PC-3 (cell line): ENCODE measurements around the gene COL13A1. TPM values are rescaled to one million over a fixed set of nuclear protein-coding genes. Genes with fewer than 3 reads are reported as not detected.

Experiments used
- ATAC-seq: fragments of 200-7000 bp; cut with Tn5 transposase; 2 replicates; pipeline ENCODE4 v1.9.1; 2020; ENCODE audit warnings: mild to moderate bottlenecking, moderate library complexity
- BruUV-seq: library from RNA; stranded (reverse); fragments of 400-500 nt; replicated peaks from 2 replicates; lab custom pipeline; 2021; lab: Mats Ljungman, UMichigan
- CTCF ChIA-PET: fragments of 300-600 bp; sonication (Branson Sonifier 250); formaldehyde crosslinking; loops from one replicate; lab custom pipeline; 2022; ENCODE audit warnings: antibody characterized with exemption; lab: Charles Lee
- POLR2A ChIA-PET: fragments of 300-600 bp; sonication (Branson Sonifier 250); formaldehyde crosslinking; loops from one replicate; lab custom pipeline; 2022; ENCODE audit warnings: antibody characterized with exemption; ENCODE audit not compliant: unreplicated experiment; lab: Charles Lee
- DNase-seq: peaks from one replicate; pipeline ENCODE4 v3.0.0-alpha.2; 2015
- H2AFZ ChIP-seq: fragments of 300-600 bp; sonication (generic); 2 replicates; pipeline ENCODE4 v1.6.0; 2016; ENCODE audit warnings: antibody characterized with exemption, low read length
- H3F3A ChIP-seq: fragments of 300-600 bp; sonication (generic); one replicate; pipeline ENCODE4 v1.6.0; 2017; ENCODE audit warnings: antibody characterized with exemption, low read length, control low read depth, mild to moderate bottlenecking; ENCODE audit not compliant: unreplicated experiment
- H3K27ac ChIP-seq: fragments of 300-600 bp; sonication (generic); 2 replicates; pipeline ENCODE4 v1.5.1; 2016; ENCODE audit warnings: mild to moderate bottlenecking, low read length
- H3K27me3 ChIP-seq: fragments of 300-600 bp; sonication (generic); 2 replicates; pipeline ENCODE4 v1.6.1; 2016; ENCODE audit warnings: low read length, mixed read lengths
- H3K36me3 ChIP-seq: fragments of 300-600 bp; sonication (generic); 2 replicates; pipeline ENCODE4 v1.6.1; 2016; ENCODE audit warnings: low read depth, mixed run types, low read length, mixed read lengths
- H3K4me1 ChIP-seq: fragments of 300-600 bp; sonication (generic); 2 replicates; pipeline ENCODE4 v1.5.1; 2016; ENCODE audit warnings: low read length; ENCODE audit not compliant: insufficient read depth
- H3K4me2 ChIP-seq: fragments of 300-600 bp; sonication (generic); 2 replicates; pipeline ENCODE4 v1.6.0; 2016; ENCODE audit warnings: low read length
- H3K4me3 ChIP-seq: fragments of 300-600 bp; sonication (generic); 2 replicates; pipeline ENCODE4 v1.5.1; 2016; ENCODE audit warnings: mild to moderate bottlenecking, low read length, mixed read lengths
- H3K79me2 ChIP-seq: fragments of 300-600 bp; sonication (generic); 2 replicates; pipeline ENCODE4 v1.6.1; 2017; ENCODE audit warnings: low read length, mixed read lengths
- H3K9ac ChIP-seq: fragments of 300-600 bp; sonication (generic); 2 replicates; pipeline ENCODE4 v1.6.0; 2016; ENCODE audit warnings: mild to moderate bottlenecking, low read length
- H3K9me2 ChIP-seq: fragments of 300-600 bp; sonication (generic); replicated peaks from 2 replicates; pipeline ENCODE4 v1.6.1; 2016; ENCODE audit warnings: mixed run types, low read length, mixed read lengths
- H3K9me3 ChIP-seq: fragments of 300-600 bp; sonication (generic); 2 replicates; pipeline ENCODE4 v1.6.1; 2016; ENCODE audit warnings: low read length, mixed read lengths
- H4K20me1 ChIP-seq: fragments of 300-600 bp; sonication (generic); 2 replicates; pipeline ENCODE4 v1.6.1; 2016; ENCODE audit warnings: low read length, mixed read lengths
- CTCF ChIP-seq: fragments of 300-600 bp; sonication (generic); conservative IDR thresholded peaks from 2 replicates; pipeline ENCODE4 v1.5.1; 2017; ENCODE audit warnings: antibody characterized with exemption, low read depth, mild to moderate bottlenecking, low read length
- EZH2 ChIP-seq: fragments of 300-600 bp; sonication (generic); IDR thresholded peaks from one replicate; pipeline ENCODE4 v1.6.1; 2017; ENCODE audit warnings: antibody characterized with exemption, mild to moderate bottlenecking, low read length; ENCODE audit not compliant: unreplicated experiment
- EZH2phosphoT487 ChIP-seq: fragments of 300-600 bp; sonication (generic); IDR thresholded peaks from 2 replicates; pipeline ENCODE4 v1.6.1; 2018; ENCODE audit warnings: mild to moderate bottlenecking, antibody characterized with exemption, low read length, borderline replicate concordance
- intact Hi-C: fragments of 100-400 bp; cut with micrococcal nuclease; formaldehyde crosslinking; loops from 2 replicates; pipeline ENCODE4 v1.9.0; 2023
- total RNA-seq: library from RNA; depleted of rRNA; stranded (reverse); fragments of >200 nt; gene quantifications from 2 replicates; pipeline ENCODE4 v1.2.3, GENCODE V29; 2014

COL13A1 gene
- total RNA-seq, 1 experiment from 2014 or later: 201 TPM

DNA sequence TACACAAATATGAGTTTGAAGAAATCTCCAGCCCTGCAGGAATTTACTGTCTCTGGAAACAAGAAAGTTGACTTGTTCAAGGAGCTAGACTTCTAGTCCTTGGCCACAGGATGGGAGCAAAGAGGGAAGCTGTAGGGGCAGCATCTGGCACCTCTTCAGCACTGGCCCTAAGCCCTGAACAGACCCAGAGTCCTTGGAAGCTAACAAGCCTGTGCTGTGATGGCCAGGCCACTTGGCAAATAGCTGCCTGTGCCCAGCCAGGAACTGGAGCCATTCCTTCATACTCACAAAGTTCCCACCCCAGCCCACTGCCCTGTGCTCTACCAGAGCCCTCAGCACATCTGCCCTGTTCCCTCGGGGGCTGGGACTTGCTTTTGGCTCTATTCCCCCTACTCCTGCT is 9.4 kb upstream of the COL13A1 start:
- Histone ChIP-seq H3K27me3 (no peaks in the 10 kb centered on the region), H3K4me3 (no peak overlapping the region), H3K9me3 (peaks cover 11% of the 10 kb centered on the region), H3K9me2 (no peaks in the 10 kb centered on the region), H2AFZ (no peak overlapping the region), H3K9ac (no peak overlapping the region), H3F3A (no peaks in the 10 kb centered on the region), H3K27ac (no peak overlapping the region), H3K36me3 (no peaks in the 10 kb centered on the region), H3K4me1 (peaks cover 6% of the 10 kb centered on the region), H3K79me2 (no peaks in the 10 kb centered on the region), H4K20me1 (no peaks in the 10 kb centered on the region), H3K4me2 (no peak overlapping the region)
- ChIA-PET CTCF (interaction anchor here (0.6 kb wide), 1 partner anchor 288 kb away, joined by 3 read pairs; no protein-coding TSS in a partner anchor), POLR2A (no interaction called here)
- no peak for TF ChIP-seq CTCF
- no peak for TF ChIP-seq EZH2
- TF ChIP-seq EZH2phosphoT487: no peak
- ATAC-seq (no peak), DNase-seq (no peak)
- no TSS peak for BruUV-seq
- intact Hi-C loops: no loop called here

- Histone ChIP-seq H4K20me1 (no peaks in the 10 kb centered on the region), H3K27me3 (no peaks in the 10 kb centered on the region), H3K9ac (no peak overlapping the region), H3K36me3 (no peaks in the 10 kb centered on the region), H2AFZ (no peak overlapping the region), H3K4me2 (no peak overlapping the region), H3K4me3 (no peak overlapping the region), H3K79me2 (no peaks in the 10 kb centered on the region), H3K9me3 (peaks cover 11% of the 10 kb centered on the region), H3K27ac (no peak overlapping the region), H3F3A (no peaks in the 10 kb centered on the region), H3K4me1 (peaks cover 20% of the 10 kb centered on the region), H3K9me2 (no peaks in the 10 kb centered on the region)
- no peak for ATAC-seq
- ChIA-PET POLR2A (no interaction called here), CTCF (no interaction called here)
- TF ChIP-seq EZH2: no peak
- no peak for TF ChIP-seq CTCF
- TF ChIP-seq EZH2phosphoT487: no peak
- no peak for DNase-seq
- intact Hi-C loops: no loop called here
- BruUV-seq: no TSS peak
These were observed 7.0 kb upstream of the COL13A1 start for GRCh38 chr10:69794673-69795072.

DNA sequence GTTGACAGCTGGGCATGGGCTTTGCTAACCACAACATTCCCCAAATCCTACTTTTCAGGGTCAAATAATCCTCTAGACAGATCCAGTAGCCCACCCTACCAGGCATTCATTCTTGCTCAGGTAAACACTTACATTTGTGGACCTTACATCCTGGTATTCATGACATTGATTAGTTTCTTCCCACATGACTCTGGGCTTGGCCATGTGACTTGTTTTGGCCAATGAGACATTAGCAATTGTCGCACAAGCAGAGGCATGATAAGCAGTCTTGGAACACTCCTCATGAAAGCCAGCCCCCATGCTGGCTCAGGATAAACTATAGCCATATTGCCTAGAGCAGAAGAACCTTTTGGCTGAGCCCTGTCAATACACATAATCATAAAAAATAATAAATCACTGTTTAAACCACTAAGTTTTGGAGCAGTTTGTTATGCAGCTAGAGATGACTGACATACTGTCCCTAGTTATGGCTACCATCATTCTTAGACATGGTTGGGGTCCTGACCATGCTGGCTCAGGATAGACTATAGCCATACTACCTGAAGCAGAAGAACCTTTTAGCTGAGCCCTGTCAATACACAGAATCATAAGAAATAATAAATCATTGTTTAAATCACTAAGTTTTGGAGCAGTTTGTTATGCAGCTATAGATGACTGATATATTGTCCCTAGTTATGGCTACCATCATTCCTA is 6.3 kb upstream of the COL13A1 start:
- POLR2A ChIA-PET: no interaction called here

More for the DNA sequence above, 6.3 kb upstream of the COL13A1 start:
- Histone ChIP-seq H3K36me3 (no peaks in the 10 kb centered on the region), H4K20me1 (no peaks in the 10 kb centered on the region), H3K79me2 (no peaks in the 10 kb centered on the region), H3K9me2 (no peaks in the 10 kb centered on the region), H2AFZ (no peak overlapping the region), H3K4me1 (peaks cover 23% of the 10 kb centered on the region), H3K27ac (no peak overlapping the region), H3K9me3 (peaks cover 11% of the 10 kb centered on the region), H3F3A (no peaks in the 10 kb centered on the region), H3K27me3 (no peaks in the 10 kb centered on the region), H3K9ac (no peak overlapping the region), H3K4me2 (no peak overlapping the region), H3K4me3 (no peak overlapping the region)
- no peak for DNase-seq
- no TSS peak for BruUV-seq
- ATAC-seq: no peak
- TF ChIP-seq EZH2 (no peak), CTCF (no peak), EZH2phosphoT487 (no peak)
- CTCF ChIA-PET: no interaction called here
- intact Hi-C loops: no loop called here
